KMS-11 (cell line): ENCODE measurements around the gene SH2D7.

Source experiments
- H2AFZ ChIP-seq: fragments of 200-600 bp; sonication (generic); 2 replicates; pipeline ENCODE4 v1.6.1; 2016; ENCODE audit warnings: antibody characterized with exemption, mixed run types, low read depth
- H3K27ac ChIP-seq: fragments of 200-600 bp; sonication (generic); 2 replicates; pipeline ENCODE4 v1.6.1; 2016; ENCODE audit warnings: mild to moderate bottlenecking, mixed run types
- H3K27me3 ChIP-seq: fragments of 200-600 bp; sonication (generic); 2 replicates; pipeline ENCODE4 v1.6.1; 2017; ENCODE audit warnings: mild to moderate bottlenecking, low read depth, mixed run types, moderate library complexity; ENCODE audit not compliant: insufficient read depth
- H3K36me3 ChIP-seq: fragments of 200-600 bp; sonication (generic); 2 replicates; pipeline ENCODE4 v1.6.1; 2017; ENCODE audit warnings: mild to moderate bottlenecking, mixed run types; ENCODE audit not compliant: insufficient read depth
- H3K4me1 ChIP-seq: fragments of 200-600 bp; sonication (generic); 2 replicates; pipeline ENCODE4 v1.6.1; 2016; ENCODE audit warnings: mild to moderate bottlenecking, low read depth, mixed run types; ENCODE audit not compliant: poor library complexity, severe bottlenecking
- H3K4me2 ChIP-seq: fragments of 200-600 bp; sonication (generic); 2 replicates; pipeline ENCODE4 v1.7.0; 2016; ENCODE audit warnings: mild to moderate bottlenecking, mixed run types
- H3K4me3 ChIP-seq: fragments of 200-600 bp; sonication (generic); IDR thresholded peaks from 2 replicates; pipeline ENCODE4 v1.6.1; 2017; ENCODE audit warnings: low read depth, low read length, mixed read lengths; ENCODE audit not compliant: insufficient read depth
- H3K79me2 ChIP-seq: fragments of 200-600 bp; sonication (generic); 2 replicates; pipeline ENCODE4 v1.6.1; 2016; ENCODE audit warnings: low read depth, mixed run types; ENCODE audit not compliant: insufficient read depth
- H3K9ac ChIP-seq: fragments of 200-600 bp; sonication (generic); 2 replicates; pipeline ENCODE4 v1.6.1; 2016; ENCODE audit warnings: mild to moderate bottlenecking, mixed run types
- H4K20me1 ChIP-seq: fragments of 200-600 bp; sonication (generic); 2 replicates; pipeline ENCODE4 v1.6.1; 2016; ENCODE audit warnings: mild to moderate bottlenecking, mixed run types; ENCODE audit not compliant: insufficient read depth
- CTCF ChIP-seq: fragments of 200-600 bp; sonication (generic); conservative IDR thresholded peaks from 2 replicates; pipeline ENCODE4 v1.6.1; 2017; ENCODE audit warnings: low read depth, mild to moderate bottlenecking, antibody characterized with exemption, low read length, moderate library complexity, mixed read lengths

The SH2D7 gene

GRCh38 chr15:78082106-78082742, 10.1 kb upstream of the SH2D7 start:
- Histone ChIP-seq H3K4me1 (peaks cover 24% of the 10 kb centered on the region), H3K4me3 (no peak overlapping the region), H3K9ac (no peak overlapping the region), H3K27ac (no peak overlapping the region), H4K20me1 (no peaks in the 10 kb centered on the region), H3K36me3 (no peaks in the 10 kb centered on the region), H3K4me2 (no peak overlapping the region), H3K27me3 (no peaks in the 10 kb centered on the region), H3K79me2 (no peaks in the 10 kb centered on the region), H2AFZ (no peak overlapping the region)
- TF ChIP-seq CTCF, result no peak

GRCh38 chr15:78082743-78083110, 9.6 kb upstream of the SH2D7 start:
- Histone ChIP-seq H3K4me1 (peaks cover 24% of the 10 kb centered on the region), H4K20me1 (no peaks in the 10 kb centered on the region), H3K4me3 (no peak overlapping the region), H3K79me2 (no peaks in the 10 kb centered on the region), H3K4me2 (no peak overlapping the region), H3K9ac (no peak overlapping the region), H2AFZ (no peak overlapping the region), H3K36me3 (no peaks in the 10 kb centered on the region), H3K27ac (no peak overlapping the region), H3K27me3 (no peaks in the 10 kb centered on the region)
- no peak for TF ChIP-seq CTCF

GRCh38 chr15:78083186-78083585, 9.2 kb upstream of the SH2D7 start:
- no peak overlapping the region for H3K9ac ChIP-seq

GRCh38 chr15:78083687-78084448, 8.5 kb upstream of the SH2D7 start:
- Histone ChIP-seq H2AFZ (no peak overlapping the region), H3K27me3 (no peaks in the 10 kb centered on the region)

More at GRCh38 chr15:78083186-78083585, 9.2 kb upstream of the SH2D7 start:
- Histone ChIP-seq H3K4me1 (peaks cover 20% of the 10 kb centered on the region), H3K36me3 (no peaks in the 10 kb centered on the region), H3K79me2 (no peaks in the 10 kb centered on the region), H3K4me2 (no peak overlapping the region), H3K27me3 (no peaks in the 10 kb centered on the region), H4K20me1 (no peaks in the 10 kb centered on the region), H3K27ac (no peak overlapping the region), H3K4me3 (no peak overlapping the region), H2AFZ (no peak overlapping the region)
- no peak for TF ChIP-seq CTCF

More at GRCh38 chr15:78083687-78084448, 8.5 kb upstream of the SH2D7 start:
- no peak for TF ChIP-seq CTCF
- H3K9ac ChIP-seq, result no peak overlapping the region
- no peaks in the 10 kb centered on the region for H3K79me2 ChIP-seq
- H3K4me1 ChIP-seq, result peaks cover 18% of the 10 kb centered on the region
- H3K4me2 ChIP-seq, result no peak overlapping the region
- no peaks in the 10 kb centered on the region for H4K20me1 ChIP-seq
- H3K4me3 ChIP-seq, result no peak overlapping the region
- H3K36me3 ChIP-seq, result no peaks in the 10 kb centered on the region
- no peak overlapping the region for H3K27ac ChIP-seq
